Measurements from ENCODE around the gene GLP2R. TPM values are rescaled to one million over a fixed set of nuclear protein-coding genes. Genes with fewer than 3 reads are reported as not detected.

Gene GLP2R
- total RNA-seq, 4 donors from 2014 or later, result 1.1 TPM; not detected in 3

GRCh38 chr17:9916108-9916507 is 90.4 kb downstream of the GLP2R start:
- no peaks in the 10 kb centered on the region for H3K4me1 ChIP-seq
- DNase-seq, result no peak
- H3K4me3 ChIP-seq, result no peak overlapping the region
- no peaks in the 10 kb centered on the region for H3K9me3 ChIP-seq
- TF ChIP-seq CTCF (IDR thresholded peaks at IDR 0.05 in 4 of 5, conservative IDR thresholded peaks at IDR 0.05 in 1 of 5) (no peak), POLR2A (IDR thresholded peaks at IDR 0.05) (no peak)
- in situ Hi-C loops (cut with MboI; ENCODE audit: low sequenced_read_pairs in 4 of 4) (loop anchor here in 3 of 4 donors (25.0 kb wide), 3 partner anchors 104 to 696 kb away; partner anchors contain the start of gene GSG1L2 (in 1 of the 3)), intact Hi-C loops (cut with DNase I; ENCODE audit: low total_unique reads) (no loop called here)
- H3K27ac ChIP-seq, result no peak overlapping the region
- H3K36me3 ChIP-seq, result no peaks in the 10 kb centered on the region
- ATAC-seq, result no peak
- no peaks in the 10 kb centered on the region for H3K27me3 ChIP-seq

DNA sequence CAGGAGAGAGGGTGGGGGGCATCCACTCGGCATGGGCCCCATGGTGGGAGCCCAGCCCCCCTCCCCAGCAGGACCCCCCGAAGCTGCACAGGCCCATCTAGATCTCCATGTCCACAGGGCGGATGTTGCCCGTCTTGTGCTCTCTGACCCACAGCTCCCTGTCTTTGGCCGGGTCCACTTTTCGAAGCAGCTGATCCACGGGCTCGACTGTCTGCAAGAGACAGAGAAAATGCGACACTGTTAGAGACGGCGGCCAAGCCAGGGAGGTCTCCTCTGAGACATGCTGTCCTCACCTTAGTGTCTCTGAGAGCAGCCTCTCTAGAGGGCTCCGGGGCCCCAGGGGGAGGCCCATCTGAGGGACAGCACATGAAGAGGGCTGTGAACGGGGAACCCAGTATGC is 91.4 kb downstream of the GLP2R start:
- no peak for DNase-seq
- Histone ChIP-seq H3K27ac (no peak overlapping the region), H3K36me3 (no peaks in the 10 kb centered on the region), H3K4me3 (no peak overlapping the region), H3K27me3 (no peaks in the 10 kb centered on the region), H3K9me3 (no peaks in the 10 kb centered on the region), H3K4me1 (no peaks in the 10 kb centered on the region)
- TF ChIP-seq POLR2A (IDR thresholded peaks at IDR 0.05) (no peak), CTCF (IDR thresholded peaks at IDR 0.05 in 4 of 5, conservative IDR thresholded peaks at IDR 0.05 in 1 of 5) (no peak)
- in situ Hi-C loops (cut with MboI; ENCODE audit: low sequenced_read_pairs in 4 of 4) (loop anchor here in 3 of 4 donors (25.0 kb wide), 3 partner anchors 105 to 695 kb away; partner anchors contain the start of gene GSG1L2 (in 1 of the 3)), intact Hi-C loops (cut with DNase I; ENCODE audit: low total_unique reads) (no loop called here)
- ATAC-seq, result no peak

- in situ Hi-C loops (cut with MboI; ENCODE audit: low sequenced_read_pairs in 4 of 4) (loop anchor here in 3 of 4 donors (25.0 kb wide), 3 partner anchors 106 to 694 kb away; partner anchors contain the start of gene GSG1L2 (in 1 of the 3)), intact Hi-C loops (cut with DNase I; ENCODE audit: low total_unique reads) (no loop called here)
- no peak overlapping the region for H3K27ac ChIP-seq
- no peak for TF ChIP-seq POLR2A (IDR thresholded peaks at IDR 0.05)
- TF ChIP-seq CTCF (IDR thresholded peaks at IDR 0.05 in 4 of 5, conservative IDR thresholded peaks at IDR 0.05 in 1 of 5), result no peak
- ATAC-seq (no peak), DNase-seq (no peak)
- H3K27me3 ChIP-seq, result no peaks in the 10 kb centered on the region
- H3K4me1 ChIP-seq, result no peaks in the 10 kb centered on the region
- H3K4me3 ChIP-seq, result no peak overlapping the region
- no peaks in the 10 kb centered on the region for H3K36me3 ChIP-seq
- no peaks in the 10 kb centered on the region for H3K9me3 ChIP-seq
Measured at GRCh38 chr17:9917801-9918200, 92.1 kb downstream of the GLP2R start.

- no peak for DNase-seq
- ATAC-seq, result no peak
- Histone ChIP-seq H3K9me3 (no peaks in the 10 kb centered on the region), H3K27me3 (no peaks in the 10 kb centered on the region), H3K4me1 (no peaks in the 10 kb centered on the region), H3K4me3 (no peak overlapping the region), H3K36me3 (no peaks in the 10 kb centered on the region), H3K27ac (no peak overlapping the region)
- no peak for TF ChIP-seq POLR2A (IDR thresholded peaks at IDR 0.05)
- TF ChIP-seq CTCF (IDR thresholded peaks at IDR 0.05 in 4 of 5, conservative IDR thresholded peaks at IDR 0.05 in 1 of 5), result no peak
- intact Hi-C loops (cut with DNase I; ENCODE audit: low total_unique reads) (no loop called here), in situ Hi-C loops (cut with MboI; ENCODE audit: low sequenced_read_pairs in 4 of 4) (loop anchor here in 3 of 4 donors (25.0 kb wide), 3 partner anchors 106 to 694 kb away; partner anchors contain the start of gene GSG1L2 (in 1 of the 3))
Measured at GRCh38 chr17:9918352-9918751, 92.6 kb downstream of the GLP2R start.

Measured in gastrocnemius medialis (tissue), 4 donors.